GM19023 (cell line): ENCODE results near the gene KCTD7.
A peak's percentile ranks its signal among the peaks of the same experiment; 100 is the strongest.
"Not testable (repeated sequence)": the region's sequence is repeated elsewhere in the genome, so short reads cannot be mapped to it uniquely, and the experiment has no call there.

Experiments
- ATAC-seq: cut with Tn5 transposase; IDR thresholded peaks from one replicate; pipeline ENCODE4 v1.9.1; 2021; ENCODE audit warnings: mild to moderate bottlenecking, moderate library complexity; ENCODE audit not compliant: unreplicated experiment

The KCTD7 gene

DNA sequence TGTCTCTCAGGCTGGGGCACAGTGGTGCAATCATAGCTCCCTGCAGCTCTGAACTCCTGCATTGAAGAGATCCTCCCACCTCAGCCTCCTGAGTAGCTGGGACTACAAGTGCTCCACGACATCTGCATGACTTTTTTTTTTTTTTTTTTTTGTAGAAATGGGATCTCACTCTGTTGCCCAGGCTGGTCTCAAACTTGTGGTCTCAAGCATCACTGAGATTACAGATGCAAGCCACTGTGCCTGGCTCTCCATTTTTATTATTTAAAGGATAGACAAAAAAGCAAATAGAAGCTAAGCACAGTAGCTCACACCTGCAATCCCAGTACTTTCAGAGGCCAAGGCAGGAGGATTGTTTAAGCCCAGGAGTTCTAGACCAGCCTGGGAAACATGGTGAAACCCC is 13.0 kb upstream of the KCTD7 start:
- no peak for ATAC-seq

DNA sequence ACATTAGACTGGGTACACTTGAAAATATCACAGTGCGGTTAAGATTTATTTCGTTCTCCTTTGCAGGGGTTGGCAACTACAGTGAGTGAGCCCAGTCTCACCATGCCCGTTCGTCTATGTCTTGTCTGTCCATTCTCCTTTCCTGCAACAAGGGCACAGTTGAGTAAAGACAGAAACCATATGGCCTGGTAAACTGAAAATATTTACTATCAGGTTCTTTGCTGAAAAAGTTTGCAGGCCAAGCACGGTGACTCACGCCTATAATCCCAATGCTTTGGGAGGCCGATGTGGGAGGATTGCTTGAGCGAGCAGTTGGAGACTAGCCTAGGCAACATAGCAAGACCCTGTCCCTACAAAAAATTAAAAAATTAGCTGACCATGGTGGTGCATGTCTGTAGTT is 11.4 kb upstream of the KCTD7 start:
- ATAC-seq = no peak

DNA sequence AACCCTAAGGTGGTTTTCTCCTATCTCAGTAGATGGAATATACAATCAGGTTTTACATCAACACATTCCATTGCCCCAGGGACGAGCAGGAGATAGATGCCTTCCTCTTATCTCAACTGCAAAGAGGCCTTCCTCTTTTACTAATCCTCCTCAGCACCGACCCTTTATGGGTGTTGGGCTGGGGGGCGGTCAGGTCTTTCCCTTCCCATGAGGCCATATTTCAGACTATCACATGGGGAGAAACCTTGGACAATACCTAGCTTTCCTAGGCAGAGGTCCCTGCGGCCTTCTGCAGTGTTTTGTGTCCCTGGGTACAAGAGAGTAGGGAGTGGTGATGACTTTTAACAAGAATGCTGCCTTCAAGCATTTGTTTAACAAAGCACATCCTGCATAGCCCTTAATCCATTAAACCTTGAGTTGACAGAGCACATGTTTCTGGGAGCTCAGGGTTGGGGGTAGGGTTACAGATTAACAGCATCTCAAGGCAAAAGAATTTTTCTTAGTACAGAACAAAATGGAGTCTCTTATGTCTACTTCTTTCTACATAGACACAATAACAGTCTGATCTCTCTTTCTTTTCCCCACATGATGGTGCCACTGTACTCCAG is 9.2 kb upstream of the KCTD7 start:
- ATAC-seq = not testable (repeated sequence)

DNA sequence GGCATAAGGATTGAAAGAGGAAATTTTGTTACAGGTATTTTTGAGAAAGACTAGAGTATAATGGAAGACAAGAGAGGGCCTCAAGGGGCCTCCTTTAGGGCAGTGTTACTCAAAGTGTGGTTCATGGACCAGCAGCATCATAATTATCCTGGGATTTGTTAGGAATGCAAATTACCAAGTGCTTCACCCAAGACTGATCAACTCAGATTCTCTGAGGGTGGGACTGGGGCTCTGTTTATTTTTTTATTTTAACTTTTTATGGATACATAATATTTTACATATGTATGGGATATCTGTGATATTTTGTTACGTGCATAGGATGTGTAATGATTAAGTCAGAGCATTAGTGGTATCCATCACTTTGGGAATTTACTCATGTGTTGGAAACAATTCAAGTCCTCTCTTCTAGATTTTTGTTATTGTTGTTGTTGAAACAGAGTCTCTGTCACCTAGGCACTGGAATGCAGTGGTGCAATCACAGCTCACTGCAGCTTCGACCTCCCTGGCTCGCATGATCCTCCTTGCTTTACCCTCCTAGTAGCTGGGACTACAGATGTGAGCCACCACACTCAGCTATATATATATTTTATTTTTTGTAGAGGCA is 2.2 kb upstream of the KCTD7 start:
- no peak for ATAC-seq

DNA sequence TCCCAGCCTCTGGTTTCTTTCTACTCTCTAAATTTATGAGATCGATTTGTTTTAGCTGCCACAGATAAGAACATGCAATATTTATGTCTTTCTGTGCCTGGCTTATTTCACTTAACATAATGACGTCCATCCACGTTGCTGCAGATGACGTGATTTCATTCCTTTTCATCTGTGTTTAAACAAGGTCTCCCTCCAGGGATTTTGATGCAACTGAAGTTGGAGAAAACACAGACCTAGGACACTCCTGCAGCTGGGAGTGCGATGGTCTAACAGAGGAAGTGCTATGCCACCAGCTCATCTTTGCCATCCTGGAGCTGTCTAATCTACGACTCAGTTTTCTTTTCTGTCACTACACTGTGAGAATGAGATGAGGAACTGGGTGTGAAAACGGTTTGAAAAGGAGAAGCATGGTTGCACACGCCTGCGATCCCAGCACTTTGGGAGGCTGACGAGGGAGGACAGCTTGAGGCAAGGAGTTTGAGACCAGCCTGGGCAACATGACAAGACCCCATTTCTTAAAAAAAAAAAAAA is 1.5 kb upstream of the KCTD7 start:
- ATAC-seq = no peak

DNA sequence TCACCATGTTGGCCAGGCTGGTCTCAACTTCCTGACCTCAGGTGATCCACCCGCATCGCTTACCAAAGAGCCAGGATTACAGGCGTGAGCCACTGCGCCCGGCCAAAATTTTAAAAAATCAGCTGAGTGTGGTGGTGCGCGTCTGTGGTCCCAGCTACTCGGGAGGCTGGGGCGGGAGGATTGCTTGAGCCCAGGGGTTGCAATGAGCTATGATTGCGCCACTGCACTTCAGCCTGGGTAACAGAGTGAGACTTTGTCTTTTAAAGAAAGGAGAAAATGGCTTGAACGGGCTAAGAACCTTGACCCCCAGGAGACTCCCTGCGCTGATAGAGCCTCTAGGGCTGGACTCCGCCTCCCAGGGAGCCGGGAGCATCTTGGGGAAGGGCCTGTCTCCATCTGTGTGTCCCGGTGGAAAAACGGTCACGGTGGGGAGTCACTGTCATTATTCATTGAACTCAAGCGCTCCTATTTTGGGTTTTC is 760 bp upstream of the KCTD7 start:
- ATAC-seq = peak; percentile 2

DNA sequence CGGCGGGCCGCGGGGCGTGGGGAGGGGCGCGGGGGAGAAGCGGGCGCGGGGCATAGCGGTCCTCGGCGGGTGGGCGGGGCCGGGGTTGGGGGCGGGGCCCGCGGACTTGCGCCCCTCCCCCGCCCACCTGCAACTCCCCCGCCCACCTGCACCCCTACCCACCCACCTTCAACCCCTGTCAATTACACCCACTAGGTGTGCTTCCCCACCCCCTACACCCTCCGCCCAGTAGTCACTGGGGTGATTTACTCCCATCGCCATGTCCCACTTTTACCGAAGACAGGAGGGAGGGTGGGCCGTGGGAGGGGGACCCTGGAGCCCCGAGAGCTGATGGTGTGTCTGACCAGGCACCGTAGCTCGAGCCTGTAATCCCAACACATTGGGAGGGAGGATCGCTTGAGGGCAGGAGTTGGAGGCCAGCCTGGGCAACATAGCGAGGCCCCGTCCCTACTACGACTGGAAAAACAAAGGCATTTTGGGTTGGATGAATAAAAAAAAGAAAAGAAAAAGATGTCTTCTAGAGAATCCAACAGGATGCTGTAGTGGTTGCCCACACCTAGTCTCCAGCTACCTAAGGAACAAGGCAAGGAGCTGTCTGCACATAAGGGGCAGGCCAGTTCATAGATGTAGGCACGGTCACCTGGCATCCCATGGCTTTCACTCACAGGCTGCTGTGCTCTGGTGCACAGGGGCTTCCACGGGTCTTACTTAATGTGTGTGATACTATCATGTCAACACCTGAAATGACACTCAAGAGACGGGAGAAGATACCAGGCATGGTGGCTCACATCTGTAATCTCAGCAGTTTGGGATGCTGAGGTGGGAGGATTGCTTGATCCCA is 761 bp downstream of the KCTD7 start:
- peak; percentile 9 for ATAC-seq

DNA sequence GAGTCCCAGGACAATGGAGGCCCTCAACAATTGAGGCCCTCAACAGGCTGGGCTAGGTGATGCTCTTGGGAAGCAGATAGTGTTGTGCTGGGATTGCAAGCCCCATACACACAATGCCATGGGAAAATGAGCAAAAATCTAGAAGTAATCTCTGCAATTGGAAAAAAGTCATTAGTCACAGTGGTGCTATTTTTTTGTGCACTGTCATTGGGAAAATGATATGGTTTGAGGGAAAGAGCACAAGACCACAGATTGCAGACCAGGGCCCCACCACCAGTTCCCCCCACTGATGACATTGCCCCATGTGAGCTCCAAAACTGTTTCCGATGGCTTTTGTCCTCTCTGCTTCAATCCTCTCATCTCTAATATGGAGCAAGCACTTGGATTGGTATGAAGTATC is 1.9 kb downstream of the KCTD7 start:
- no peak for ATAC-seq

DNA sequence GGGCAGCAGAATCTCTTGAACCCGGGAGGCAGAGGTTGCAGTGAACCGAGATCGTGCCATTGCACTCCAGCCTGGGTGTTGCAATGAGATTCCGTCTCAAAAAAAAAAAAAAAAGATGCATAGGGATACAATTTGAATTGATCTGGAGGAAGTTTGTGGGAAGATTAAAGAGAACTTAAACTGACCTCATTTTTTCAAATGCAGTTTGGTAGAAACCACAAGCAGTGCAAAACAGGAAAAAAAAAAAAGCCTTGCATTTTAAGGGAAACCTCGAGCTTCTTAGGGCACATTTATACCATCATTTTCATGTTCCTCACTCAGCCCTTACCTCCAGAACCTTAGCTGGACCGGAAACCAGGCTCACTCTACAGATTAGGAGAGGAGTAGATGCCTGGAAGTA is 2.8 kb downstream of the KCTD7 start:
- ATAC-seq = no peak

DNA sequence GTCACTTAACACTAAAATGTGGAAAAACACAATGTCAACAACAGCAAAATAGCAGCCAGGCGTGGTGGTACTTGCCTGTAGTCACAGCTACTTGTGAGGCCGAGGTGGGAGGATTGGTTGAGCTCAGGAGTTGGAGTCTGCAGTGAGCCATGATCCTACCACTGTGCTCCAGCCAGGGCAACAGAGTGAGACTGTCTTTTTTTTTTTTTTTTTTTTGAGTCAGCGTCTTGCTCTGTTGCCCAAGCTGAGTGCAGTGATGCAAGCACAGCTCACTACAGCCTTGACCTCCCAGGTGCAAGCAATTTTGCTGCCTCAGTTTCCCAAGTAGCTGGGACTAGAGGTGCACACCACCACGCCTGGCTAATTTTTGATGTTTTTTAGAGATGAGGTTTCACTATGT is 6.1 kb downstream of the KCTD7 start:
- ATAC-seq = no peak

DNA sequence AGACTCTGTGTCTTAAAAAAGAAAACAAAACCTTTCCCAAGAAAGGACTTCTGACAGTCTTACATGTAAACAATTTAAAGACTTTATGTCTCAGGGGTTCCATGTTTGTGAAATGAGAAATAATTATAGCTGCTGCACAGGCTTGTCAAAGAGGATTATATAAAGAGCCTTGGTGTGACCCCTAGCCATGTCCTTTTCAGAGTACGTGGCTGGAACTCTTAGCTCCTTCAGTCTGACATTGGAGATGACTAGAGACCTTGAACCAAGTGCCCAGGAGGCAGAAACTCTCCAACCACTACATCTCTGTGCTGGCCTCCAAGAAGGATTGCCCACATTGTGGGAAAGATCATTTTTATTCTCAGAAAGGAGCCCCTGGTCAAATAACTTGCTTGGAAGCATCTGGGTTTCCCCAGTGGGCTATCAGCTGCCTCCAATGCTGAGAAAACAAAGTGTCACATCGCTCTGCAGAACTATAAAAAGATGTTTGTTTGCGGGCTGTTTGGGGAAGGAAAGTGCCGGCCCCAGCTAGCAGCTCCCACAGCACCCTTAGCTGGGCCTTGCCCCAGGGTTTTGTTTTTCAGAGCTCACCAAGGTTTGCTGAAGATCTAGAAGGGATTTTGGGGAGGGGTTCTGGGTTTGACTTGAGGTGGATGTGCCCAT is 6.8 kb downstream of the KCTD7 start:
- not testable (repeated sequence) for ATAC-seq

DNA sequence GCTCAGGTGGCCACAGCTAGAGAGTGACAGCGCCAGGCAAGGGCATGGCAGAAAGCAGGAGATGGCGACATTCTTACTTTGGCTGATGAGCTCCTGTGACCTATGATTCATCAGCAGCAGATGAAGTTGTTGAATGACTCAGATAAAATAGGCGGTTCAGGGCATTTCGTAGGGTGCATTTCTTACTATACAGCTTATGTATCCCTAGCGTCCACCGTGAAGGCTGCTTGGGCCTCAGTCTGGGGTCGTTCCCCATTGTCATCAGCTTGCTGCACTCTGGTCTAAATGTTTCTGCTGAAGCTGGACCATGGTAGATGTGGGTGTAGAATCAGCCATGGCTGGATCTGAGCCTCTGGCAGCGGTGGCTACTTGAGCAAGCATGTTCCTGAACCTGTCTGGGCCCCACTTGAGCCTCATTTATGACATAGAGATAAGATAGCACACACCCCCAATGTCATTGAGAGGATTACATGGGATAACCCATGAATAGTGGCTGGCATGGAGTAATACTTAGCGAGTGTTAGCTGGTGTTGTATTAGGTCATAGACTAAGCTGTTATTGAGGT is 7.4 kb downstream of the KCTD7 start:
- ATAC-seq = not testable (repeated sequence)

DNA sequence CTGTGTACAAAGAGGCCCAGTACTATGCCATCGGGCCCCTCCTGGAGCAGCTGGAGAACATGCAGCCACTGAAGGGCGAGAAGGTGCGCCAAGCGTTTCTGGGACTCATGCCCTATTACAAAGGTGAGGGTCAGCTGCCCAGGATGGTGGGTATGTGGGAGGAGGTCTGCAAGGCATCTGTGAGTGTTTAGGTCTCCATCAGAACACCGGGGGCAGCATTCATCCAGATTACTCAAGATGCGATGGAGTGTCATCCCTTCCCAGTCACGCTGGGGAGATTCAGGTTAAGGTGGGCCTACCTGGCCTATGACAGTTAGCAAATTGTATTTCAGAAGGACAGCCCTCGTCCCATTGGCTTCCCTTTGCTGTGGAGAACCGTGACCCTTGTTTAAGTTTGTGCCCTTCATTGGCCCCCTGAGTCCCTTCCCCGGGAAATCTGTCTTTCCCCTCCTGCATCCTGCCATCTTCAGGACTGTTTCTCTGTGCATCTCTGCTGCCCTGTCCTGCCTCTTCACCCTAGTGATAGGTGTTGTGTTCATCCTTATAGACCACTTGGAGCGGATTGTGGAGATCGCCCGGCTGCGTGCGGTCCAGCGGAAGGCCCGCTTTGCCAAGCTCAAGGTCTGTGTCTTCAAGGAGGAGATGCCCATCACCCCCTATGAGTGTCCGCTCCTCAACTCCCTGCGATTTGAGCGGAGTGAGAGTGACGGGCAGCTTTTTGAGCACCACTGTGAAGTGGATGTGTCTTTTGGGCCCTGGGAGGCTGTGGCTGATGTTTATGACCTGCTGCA is 9.8 kb downstream of the KCTD7 start:
- ATAC-seq = no peak

DNA sequence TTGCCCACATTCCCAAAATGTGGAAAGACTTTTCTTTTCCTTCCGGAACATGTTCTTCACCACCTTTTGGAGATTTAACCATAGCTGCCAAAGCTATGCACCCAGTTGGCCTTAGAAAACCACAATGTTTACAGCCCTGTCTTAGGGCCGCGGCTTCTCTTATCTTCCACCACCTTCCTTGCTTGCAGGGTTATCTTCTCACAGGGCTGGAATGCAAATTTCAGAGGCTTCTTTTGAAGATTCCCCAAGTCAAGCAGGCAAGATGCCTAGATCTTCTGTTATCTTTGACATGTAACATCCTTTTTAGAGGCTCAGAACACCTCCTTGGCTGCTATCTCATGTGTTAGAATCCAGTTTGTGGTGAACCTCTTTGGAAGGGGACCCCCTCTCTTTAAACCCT is 11.1 kb downstream of the KCTD7 start:
- no peak for ATAC-seq

DNA sequence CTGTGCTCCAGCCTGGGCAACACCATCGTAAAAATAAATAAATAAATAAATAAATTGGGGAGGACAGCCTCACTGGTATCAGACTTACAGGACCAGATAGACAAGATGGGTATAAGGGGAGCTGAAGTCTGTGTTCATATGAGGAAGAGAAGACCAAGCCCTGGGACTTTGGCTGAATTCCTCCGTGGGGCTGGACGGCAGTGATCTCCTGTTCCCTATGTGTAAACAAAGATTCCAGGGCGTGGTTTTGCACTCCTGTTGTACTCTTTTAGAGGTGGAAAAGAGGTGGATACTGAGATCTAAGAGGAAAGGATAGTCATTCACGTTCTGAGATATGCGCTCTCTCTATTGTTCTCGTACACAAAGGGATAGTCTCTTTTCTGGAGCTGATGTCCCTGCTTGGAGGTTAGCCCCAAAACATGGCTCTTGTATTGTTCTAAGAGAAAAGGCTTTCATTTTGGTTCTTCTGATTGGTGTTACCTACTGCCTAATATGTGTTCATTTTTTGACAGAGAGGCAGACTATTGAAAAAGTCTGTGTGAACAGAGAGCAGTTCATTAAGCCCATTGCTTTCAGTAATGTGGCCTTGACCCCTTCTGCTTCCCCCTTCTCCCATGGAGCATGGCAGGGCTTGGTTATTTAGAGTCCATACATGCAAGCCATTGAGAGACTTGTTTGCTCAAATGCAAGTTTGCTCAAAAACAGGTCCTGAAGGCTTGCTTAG is 12.3 kb downstream of the KCTD7 start:
- no peak for ATAC-seq

DNA sequence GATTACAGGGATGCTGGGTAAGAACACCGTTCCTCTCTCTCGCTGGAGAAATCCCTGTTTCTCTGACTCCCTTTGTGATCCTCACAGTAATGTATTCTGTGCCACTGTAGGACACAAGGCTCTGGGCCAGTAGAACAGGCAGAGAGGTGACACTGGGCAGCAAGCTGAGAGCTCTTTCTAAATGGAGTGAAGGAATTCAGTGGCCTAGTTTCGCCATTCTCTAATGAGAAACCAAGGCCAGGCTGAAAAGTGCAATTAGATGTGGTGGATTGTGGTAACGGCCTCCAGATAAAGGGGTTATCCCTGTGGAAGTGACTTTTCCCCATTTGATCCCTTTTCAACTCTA is 12.8 kb downstream of the KCTD7 start:
- no peak for ATAC-seq

DNA sequence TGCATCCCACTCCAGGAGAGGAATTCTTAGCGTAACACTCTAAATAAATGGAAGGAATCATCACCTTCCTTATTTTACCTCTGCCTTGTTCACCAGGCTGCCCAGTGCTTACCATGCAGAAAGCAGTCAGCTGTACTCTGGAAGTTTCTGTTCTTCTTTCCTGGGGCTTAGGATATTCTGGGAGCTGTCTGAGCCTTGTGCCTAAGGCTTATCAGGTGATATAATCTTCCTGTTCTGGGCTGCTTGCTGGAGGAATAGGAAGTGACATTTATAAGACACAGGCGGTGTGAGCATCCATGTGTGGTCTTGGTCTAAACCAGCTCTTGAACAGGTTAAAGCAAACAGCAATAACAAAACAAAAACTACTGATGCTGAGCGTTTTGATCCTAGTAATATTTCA is 13.5 kb downstream of the KCTD7 start:
- no peak for ATAC-seq

DNA sequence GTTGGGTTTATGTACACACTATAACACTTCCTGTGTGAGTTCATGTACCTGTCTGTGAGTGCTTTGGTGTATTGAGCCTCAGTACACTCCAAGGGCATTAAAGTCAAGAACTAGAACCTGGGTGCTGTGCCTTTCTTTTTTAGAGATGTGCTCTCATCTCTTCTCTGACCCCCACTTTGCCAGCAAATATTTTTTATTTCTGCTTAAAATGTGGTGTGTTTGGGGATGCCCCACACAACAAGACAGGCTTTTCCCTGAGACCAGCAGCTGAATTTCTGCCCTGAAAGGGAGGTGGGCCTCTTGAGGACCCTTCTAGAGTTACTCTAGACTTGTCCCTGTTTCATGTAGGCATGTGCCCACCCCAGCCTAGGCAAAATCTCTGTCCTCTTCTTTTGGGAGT is 14.3 kb downstream of the KCTD7 start:
- ATAC-seq = no peak

DNA sequence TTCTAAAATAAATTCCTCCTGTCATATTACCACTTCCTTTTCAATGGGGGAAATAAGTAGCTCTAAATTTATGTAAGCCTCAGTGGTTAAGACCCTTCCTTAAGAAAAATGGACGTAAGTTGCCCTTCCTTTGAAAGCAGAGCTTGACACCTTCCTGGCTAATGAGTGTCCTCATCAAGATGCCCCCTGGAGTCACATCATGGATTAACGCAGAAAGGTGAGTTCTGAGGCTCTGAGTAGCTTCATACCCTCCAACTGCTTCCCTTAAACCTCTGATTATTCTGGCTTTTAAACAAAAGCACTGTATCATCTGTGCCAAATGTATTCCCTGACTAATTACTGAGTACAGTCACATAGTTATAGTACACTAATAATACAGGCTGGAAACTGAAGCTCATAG is 14.7 kb downstream of the KCTD7 start:
- ATAC-seq = no peak

DNA sequence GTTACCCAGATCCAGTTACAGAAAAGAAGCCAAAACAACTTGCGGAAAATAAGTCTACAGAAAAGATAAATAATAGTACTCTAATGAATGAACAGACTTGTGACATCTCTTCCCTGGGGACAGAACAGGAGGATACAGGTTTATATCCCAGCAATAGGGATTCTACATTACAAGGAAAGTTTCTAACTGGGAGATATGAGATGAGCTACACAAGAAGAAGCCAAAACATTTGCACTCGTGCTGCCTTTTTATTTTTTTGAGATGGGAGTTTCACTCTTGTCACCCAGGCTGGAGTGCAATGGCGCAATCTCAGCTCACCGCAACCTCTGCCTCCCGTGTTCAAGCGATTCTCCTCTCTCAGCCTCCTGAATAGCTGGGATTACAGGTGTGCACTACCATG is 22.3 kb downstream of the KCTD7 start:
- ATAC-seq = not testable (repeated sequence)
